Measurements from ENCODE around the gene CDK5.
A peak's percentile ranks its signal among the peaks of the same experiment; 100 is the strongest.
"Not testable (repeated sequence)": the region's sequence is repeated elsewhere in the genome, so short reads cannot be mapped to it uniquely, and the experiment has no call there.

The CDK5 gene

DNA sequence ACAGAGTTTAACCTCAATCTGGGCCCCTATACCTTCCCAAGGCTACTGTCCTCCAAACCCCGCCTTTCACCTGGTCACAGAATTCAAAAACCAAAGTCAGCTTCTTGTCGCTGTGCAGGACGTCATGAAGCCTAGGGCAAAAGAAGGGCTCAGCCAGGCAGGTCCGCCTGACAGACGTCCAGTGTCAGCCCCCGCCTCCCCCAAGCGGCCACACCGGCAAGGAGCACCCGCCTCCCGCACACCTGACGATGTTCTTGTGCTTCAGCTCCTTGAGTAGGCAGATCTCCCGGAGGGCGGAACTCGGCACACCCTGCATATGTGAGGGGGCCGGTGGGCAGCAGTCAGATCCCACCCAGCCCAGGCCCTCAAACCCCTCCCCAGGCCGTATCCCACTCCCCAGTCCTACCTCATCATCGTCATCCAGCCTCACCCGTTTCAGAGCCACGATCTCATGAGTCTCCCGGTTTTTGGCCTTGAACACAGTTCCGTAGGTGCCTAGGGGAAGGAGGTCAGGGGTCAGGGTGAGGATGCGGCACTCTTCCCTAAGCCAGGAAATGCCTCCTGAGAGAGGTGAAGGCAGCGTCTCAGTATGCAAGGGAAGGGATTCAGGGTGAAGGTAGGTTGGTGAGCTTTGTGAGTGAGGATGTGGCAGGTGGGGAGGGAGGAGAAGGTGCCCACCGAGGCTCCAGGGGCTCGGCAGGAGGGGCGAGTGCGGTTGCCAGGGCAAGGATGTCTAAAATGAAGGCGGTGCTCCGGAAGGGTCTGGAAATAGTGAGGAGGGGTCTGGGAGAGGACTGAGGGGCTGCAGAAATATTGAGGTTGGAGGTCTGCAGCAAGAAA is 811 bp downstream of the CDK5 start:
- no peak for DNase-seq (ENCODE audit: low read depth)

- no peak for DNase-seq (ENCODE audit: low read depth)
These were observed 1.4 kb downstream of the CDK5 start for GRCh38 chr7:151056283-151056665.

- no peak for DNase-seq (ENCODE audit: low read depth)
These were observed 3.9 kb downstream of the CDK5 start for GRCh38 chr7:151053751-151054150.

DNA sequence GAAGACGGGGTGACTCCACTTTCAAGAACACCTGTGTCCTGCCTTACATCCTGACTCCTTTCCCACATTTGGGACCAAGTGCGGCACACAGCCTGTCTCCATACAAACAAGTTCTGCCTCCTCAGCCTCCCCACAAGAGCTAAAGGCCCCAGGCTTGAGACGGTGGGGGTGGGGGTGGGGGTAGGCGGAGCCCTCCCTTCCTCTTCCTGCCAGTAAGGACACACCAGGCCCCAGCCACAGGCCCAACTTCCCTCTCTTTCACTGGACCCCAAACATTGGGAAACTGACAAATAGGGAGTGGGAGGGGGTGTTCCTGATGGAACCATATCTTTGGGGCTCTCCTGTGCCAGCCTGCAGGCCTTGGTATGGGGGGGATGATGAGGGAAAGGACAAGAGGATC is 4.6 kb downstream of the CDK5 start:
- no peak for DNase-seq (ENCODE audit: low read depth)

- DNase-seq (ENCODE audit: low read depth): peak; percentile 70
These were observed 6.6 kb downstream of the CDK5 start for GRCh38 chr7:151051108-151051507.

- no peak for DNase-seq (ENCODE audit: low read depth)
These were observed 8.7 kb downstream of the CDK5 start for GRCh38 chr7:151048911-151049463.

DNA sequence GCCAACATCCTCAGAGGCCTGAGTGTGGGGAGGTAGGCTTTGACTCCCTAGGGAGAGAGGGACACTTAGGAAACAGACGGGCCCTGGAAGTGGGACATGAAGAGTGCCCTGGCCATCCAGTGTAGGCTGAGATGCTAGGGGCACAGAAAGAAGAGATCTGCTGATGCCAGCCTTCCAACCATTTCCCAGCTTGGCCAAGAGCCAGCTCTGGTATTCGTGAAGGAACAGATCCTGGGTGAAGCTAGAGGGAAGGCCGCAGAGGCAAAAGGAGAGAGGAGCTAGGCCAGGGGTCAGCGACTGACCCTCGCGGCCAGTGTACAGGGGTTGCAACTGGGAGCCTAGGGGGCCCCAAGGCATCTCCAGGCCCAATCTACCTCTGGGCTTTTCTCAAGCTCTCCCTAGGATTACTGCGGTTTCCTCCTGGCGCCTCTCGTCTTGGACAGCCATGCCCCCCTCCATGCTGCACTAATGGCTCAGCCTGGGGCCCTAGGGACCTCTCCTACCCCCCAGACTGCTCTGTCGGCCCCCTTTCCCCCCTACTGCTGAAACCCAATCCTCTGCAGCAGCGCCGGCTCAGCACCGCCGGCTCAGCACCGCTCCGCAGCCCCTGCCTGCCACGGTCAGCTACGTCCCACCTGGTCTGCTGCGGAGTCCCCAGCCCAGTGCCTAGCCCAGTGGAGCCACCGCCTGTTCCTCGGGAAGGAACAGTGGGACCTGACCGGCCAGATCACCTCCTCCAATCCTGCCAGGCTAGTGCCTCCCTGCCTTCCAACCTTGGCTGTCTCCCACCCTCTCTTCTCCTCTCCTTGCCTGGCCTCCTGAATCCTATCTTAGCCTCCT is 9.5 kb downstream of the CDK5 start, which contains the start of gene ASIC3:
ASIC3 (plus strand) TSS at position 556 of the 840 bp plus-strand sequence. CDS start 355 bp downstream, outside the sequence.
- DNase-seq (ENCODE audit: low read depth): no peak

GRCh38 chr7:151046603-151047573 is 10.8 kb downstream of the CDK5 start:
- DNase-seq (ENCODE audit: low read depth): peak; percentile 81

DNA sequence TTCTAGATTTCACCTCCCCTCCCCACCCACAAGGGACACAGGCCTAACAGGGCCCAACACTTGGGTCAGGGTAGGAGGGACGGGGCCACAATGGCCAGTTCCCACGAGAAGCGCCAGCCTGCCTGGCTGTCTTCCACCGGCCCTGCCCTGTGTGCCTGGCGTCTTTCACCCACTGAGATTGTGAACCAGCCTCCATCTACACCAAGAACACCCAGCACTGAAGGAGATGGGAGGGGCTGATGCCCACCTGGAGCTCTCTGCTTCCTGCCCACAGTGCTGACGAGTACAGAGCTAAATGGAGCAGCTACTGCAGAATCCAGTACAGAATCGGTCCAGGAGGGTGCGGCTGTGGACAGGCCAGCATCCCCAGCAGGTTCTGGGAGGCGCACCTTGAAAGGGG is 11.7 kb downstream of the CDK5 start:
- no peak for DNase-seq (ENCODE audit: low read depth)

GRCh38 chr7:151045262-151045661 is 12.4 kb downstream of the CDK5 start:
- no peak for DNase-seq (ENCODE audit: low read depth)

DNA sequence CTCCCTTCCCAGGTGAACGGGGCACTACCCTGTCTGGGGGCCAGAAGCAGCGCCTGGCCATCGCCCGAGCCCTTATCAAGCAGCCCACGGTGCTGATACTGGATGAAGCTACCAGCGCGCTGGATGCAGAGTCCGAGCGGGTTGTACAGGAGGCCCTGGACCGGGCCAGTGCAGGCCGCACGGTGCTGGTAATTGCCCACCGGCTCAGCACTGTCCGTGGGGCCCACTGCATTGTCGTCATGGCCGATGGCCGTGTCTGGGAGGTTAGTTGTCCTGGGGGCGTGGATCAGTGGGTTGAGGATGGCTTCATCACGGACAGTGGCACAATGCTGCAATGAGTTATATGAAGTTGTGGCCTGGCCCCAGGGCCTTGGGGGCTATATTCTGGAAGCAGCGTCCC is 13.7 kb downstream of the CDK5 start:
- no peak for DNase-seq (ENCODE audit: low read depth)

GRCh38 chr7:151043449-151043848 is 14.2 kb downstream of the CDK5 start:
- DNase-seq (ENCODE audit: low read depth): not testable (repeated sequence)

- no peak for DNase-seq (ENCODE audit: low read depth)
These were observed 16.9 kb downstream of the CDK5 start for GRCh38 chr7:151040616-151041375.

- DNase-seq (ENCODE audit: low read depth): no peak
These were observed 17.7 kb downstream of the CDK5 start for GRCh38 chr7:151039850-151040548.

DNA sequence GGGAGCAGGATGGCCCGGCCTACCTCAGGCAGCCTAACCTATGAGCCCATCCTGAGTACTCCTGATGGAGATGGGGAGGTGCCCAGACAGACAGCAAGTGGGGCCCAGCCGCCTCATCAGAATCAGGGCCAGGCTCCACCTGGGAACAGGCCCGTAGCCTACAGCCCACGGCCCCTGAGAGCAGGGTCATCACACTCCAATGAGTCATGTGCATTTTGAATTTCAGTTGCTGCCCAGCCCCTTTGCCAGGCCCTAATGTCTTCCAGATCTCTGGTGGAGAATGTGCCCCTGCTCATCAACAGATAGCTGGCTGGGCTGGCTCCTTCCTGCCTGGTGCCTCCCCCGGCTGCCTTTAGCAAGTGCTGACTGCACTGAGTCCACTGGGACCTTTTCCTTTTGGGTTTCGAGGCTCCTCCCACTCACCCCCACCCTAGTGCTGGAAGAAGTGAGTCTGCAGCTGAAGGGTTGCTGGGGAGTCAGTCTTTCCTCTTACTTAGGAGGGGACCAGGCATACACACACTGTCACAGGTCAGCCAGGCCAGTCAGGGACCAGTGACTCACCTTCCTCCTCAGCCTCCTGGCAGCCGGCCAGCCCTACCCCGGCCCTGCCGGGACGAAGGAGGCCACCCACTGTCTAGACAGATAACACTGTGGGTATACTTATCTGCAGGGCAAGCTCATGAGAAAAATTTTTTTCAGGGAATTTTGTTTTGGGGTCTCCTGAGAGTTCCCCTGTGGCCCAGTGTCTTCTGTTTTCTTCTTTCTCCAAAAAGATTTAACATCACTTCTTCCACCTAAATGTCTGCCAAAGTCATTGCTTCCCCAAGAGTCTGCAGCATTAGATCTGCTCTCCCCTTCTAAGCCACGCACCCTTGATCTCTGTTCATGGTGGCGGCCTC is 18.5 kb downstream of the CDK5 start:
- DNase-seq (ENCODE audit: low read depth): peak; percentile 97

- DNase-seq (ENCODE audit: low read depth): no peak
These were observed 21.8 kb downstream of the CDK5 start for GRCh38 chr7:151035902-151036301.

GRCh38 chr7:151035026-151035717 is 22.5 kb downstream of the CDK5 start:
- DNase-seq (ENCODE audit: low read depth): no peak

GRCh38 chr7:151034312-151035025 is 23.2 kb downstream of the CDK5 start:
- no peak for DNase-seq (ENCODE audit: low read depth)
